ENCODE results near the gene UBL4A.

The UBL4A gene

DNA sequence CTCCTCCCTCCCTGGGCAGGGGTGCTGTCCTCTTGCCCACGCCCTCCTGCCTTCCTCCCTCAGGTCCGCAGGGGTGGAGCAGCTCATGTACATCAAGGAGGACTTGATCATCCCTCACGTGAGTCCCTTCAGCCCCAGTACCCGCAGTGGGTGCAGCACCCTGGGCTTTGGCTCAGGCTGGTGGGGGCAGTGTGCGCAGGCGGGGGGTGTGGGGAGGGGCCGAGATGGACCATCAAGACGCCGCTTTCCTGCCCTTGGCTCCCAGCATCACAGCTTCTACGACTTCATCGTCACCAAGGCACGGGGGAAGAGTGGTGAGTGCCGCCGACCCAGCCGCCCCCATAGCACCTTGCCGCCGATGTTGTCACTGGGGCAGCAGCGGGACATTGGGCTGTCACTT, 36.8 kb downstream of the UBL4A start:
- Histone ChIP-seq H4K20me1 (ENCODE audit: insufficient read depth, low read length) (no peaks in the 10 kb centered on the region), H3K27ac (ENCODE audit: low read length) (no peak overlapping the region), H3K36me3 (ENCODE audit: insufficient read depth, low read length) (no peaks in the 10 kb centered on the region), H3K4me2 (ENCODE audit: insufficient read depth, low read length) (no peak overlapping the region), H2AFZ (ENCODE audit: low read depth, low read length) (no peak overlapping the region), H3K27me3 (ENCODE audit: insufficient read depth, low read length, poor library complexity) (no peaks in the 10 kb centered on the region), H3K4me3 (ENCODE audit: low read depth in 1 of 2, low read length in 2 of 2) (no peak overlapping the region), H3K9me3 (ENCODE audit: insufficient read depth, low read length, severe bottlenecking) (no peaks in the 10 kb centered on the region), H3K9ac (ENCODE audit: low read depth, low read length) (no peak overlapping the region), H3K79me2 (ENCODE audit: insufficient read depth, low read length) (no peaks in the 10 kb centered on the region), H3K4me1 (ENCODE audit: insufficient read depth, low read length) (peaks cover 3% of the 10 kb centered on the region)
- ATAC-seq (ENCODE audit: insufficient read depth, low read depth) (no peak), DNase-seq (no peak)
- no peak for TF ChIP-seq EZH2 (IDR thresholded peaks at IDR 0.05; ENCODE audit: borderline replicate concordance, low read depth, low read length, severe bottlenecking)
- TF ChIP-seq, protein P1, sequence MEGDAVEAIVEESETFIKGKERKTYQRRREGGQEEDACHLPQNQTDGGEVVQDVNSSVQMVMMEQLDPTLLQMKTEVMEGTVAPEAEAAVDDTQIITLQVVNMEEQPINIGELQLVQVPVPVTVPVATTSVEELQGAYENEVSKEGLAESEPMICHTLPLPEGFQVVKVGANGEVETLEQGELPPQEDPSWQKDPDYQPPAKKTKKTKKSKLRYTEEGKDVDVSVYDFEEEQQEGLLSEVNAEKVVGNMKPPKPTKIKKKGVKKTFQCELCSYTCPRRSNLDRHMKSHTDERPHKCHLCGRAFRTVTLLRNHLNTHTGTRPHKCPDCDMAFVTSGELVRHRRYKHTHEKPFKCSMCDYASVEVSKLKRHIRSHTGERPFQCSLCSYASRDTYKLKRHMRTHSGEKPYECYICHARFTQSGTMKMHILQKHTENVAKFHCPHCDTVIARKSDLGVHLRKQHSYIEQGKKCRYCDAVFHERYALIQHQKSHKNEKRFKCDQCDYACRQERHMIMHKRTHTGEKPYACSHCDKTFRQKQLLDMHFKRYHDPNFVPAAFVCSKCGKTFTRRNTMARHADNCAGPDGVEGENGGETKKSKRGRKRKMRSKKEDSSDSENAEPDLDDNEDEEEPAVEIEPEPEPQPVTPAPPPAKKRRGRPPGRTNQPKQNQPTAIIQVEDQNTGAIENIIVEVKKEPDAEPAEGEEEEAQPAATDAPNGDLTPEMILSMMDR (IDR thresholded peaks at IDR 0.05; ENCODE audit: borderline replicate concordance, extremely low read depth, low read length, poor library complexity, severe bottlenecking), result no peak

DNA sequence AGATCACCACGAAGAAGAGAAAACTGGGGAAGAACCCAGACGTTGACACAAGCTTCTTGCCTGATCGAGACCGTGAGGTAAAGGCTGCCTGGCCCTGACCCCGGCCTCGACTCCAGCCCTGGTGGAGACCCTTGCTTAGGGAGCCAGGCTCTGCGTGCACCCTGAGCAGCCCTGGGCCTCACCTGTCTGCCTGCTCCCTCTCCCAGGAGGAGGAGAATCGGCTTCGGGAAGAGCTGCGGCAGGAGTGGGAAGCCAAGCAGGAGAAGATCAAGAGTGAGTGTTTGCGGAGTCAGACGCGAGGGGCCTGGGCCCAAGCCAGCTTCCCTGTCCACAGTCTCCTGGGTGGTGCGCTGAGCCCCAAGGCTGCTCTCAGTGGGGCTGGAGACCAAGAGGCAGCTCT, 37.9 kb downstream of the UBL4A start:
- Histone ChIP-seq H3K9ac (ENCODE audit: low read depth, low read length) (no peak overlapping the region), H3K9me3 (ENCODE audit: insufficient read depth, low read length, severe bottlenecking) (no peaks in the 10 kb centered on the region), H3K4me1 (ENCODE audit: insufficient read depth, low read length) (peaks cover 11% of the 10 kb centered on the region), H3K4me2 (ENCODE audit: insufficient read depth, low read length) (no peak overlapping the region), H3K4me3 (ENCODE audit: low read depth in 1 of 2, low read length in 2 of 2) (no peak overlapping the region), H3K27ac (ENCODE audit: low read length) (no peak overlapping the region), H3K36me3 (ENCODE audit: insufficient read depth, low read length) (no peaks in the 10 kb centered on the region), H3K79me2 (ENCODE audit: insufficient read depth, low read length) (no peaks in the 10 kb centered on the region), H2AFZ (ENCODE audit: low read depth, low read length) (no peak overlapping the region), H3K27me3 (ENCODE audit: insufficient read depth, low read length, poor library complexity) (no peaks in the 10 kb centered on the region), H4K20me1 (ENCODE audit: insufficient read depth, low read length) (peaks cover 2% of the 10 kb centered on the region; the same call in 1 of the 2 replicates)
- TF ChIP-seq, protein P1 (IDR thresholded peaks at IDR 0.05; ENCODE audit: borderline replicate concordance, extremely low read depth, low read length, poor library complexity, severe bottlenecking), result no peak
- TF ChIP-seq EZH2 (IDR thresholded peaks at IDR 0.05; ENCODE audit: borderline replicate concordance, low read depth, low read length, severe bottlenecking), result no peak
- DNase-seq (no peak), ATAC-seq (ENCODE audit: insufficient read depth, low read depth) (no peak)

DNA sequence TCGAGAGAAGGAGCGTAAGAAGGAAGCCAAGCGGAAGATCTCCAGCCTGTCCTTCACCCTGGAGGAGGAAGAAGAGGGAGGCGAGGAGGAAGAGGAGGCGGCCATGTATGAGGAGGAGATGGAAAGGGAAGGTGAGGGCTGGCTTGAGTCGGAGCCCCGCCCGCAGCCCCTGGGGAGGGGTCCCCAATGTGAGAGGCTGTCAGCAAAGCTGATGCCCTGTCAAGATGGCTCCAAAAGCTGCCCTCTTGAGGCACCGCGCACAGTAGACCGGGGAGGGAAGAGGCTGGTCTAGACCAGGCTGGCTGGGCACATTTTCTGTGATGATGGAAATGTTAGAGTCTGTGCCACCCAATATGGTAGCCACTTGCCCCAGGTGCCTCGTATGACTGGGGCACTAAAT, 40.0 kb downstream of the UBL4A start:
- Histone ChIP-seq H3K79me2 (ENCODE audit: insufficient read depth, low read length) (no peaks in the 10 kb centered on the region), H3K4me3 (ENCODE audit: low read depth in 1 of 2, low read length in 2 of 2) (no peak overlapping the region), H2AFZ (ENCODE audit: low read depth, low read length) (no peak overlapping the region), H3K9me3 (ENCODE audit: insufficient read depth, low read length, severe bottlenecking) (no peaks in the 10 kb centered on the region), H3K27me3 (ENCODE audit: insufficient read depth, low read length, poor library complexity) (no peaks in the 10 kb centered on the region), H4K20me1 (ENCODE audit: insufficient read depth, low read length) (peaks cover 3% of the 10 kb centered on the region; the same call in 1 of the 2 replicates), H3K36me3 (ENCODE audit: insufficient read depth, low read length) (peaks cover 12% of the 10 kb centered on the region), H3K4me2 (ENCODE audit: insufficient read depth, low read length) (no peak overlapping the region), H3K4me1 (ENCODE audit: insufficient read depth, low read length) (peaks cover 17% of the 10 kb centered on the region), H3K27ac (ENCODE audit: low read length) (no peak overlapping the region), H3K9ac (ENCODE audit: low read depth, low read length) (no peak overlapping the region)
- ATAC-seq (ENCODE audit: insufficient read depth, low read depth), result no peak
- no peak for DNase-seq
- TF ChIP-seq, protein P1 (IDR thresholded peaks at IDR 0.05; ENCODE audit: borderline replicate concordance, extremely low read depth, low read length, poor library complexity, severe bottlenecking), result no peak
- no peak for TF ChIP-seq EZH2 (IDR thresholded peaks at IDR 0.05; ENCODE audit: borderline replicate concordance, low read depth, low read length, severe bottlenecking)

DNA sequence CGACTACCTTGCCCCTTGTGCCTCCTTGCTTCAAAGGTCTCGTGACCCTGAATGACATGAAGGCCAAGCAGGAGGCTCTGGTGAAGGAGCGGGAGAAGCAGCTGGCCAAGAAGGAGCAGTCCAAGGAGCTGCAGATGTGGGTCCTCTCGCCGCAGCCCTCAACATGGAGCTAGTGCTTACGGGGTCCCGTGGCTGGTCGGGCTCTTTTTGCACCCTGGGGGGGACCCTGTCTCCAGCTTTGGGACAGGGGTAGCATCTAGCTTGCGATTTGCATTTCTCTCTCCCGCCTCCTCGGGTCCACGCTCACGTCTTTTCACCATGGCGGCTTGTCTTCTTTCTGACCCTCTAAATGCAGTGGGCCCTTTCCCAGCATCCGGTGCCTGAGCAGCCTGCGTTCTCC, 40.6 kb downstream of the UBL4A start:
- peaks cover 6% of the 10 kb centered on the region; the same call in 1 of the 2 replicates for H4K20me1 ChIP-seq (ENCODE audit: insufficient read depth, low read length)
- peaks cover 18% of the 10 kb centered on the region for H3K36me3 ChIP-seq (ENCODE audit: insufficient read depth, low read length)
- H3K4me2 ChIP-seq (ENCODE audit: insufficient read depth, low read length), result no peak overlapping the region
- ATAC-seq (ENCODE audit: insufficient read depth, low read depth), result no peak
- no peaks in the 10 kb centered on the region for H3K9me3 ChIP-seq (ENCODE audit: insufficient read depth, low read length, severe bottlenecking)
- no peaks in the 10 kb centered on the region for H3K79me2 ChIP-seq (ENCODE audit: insufficient read depth, low read length)
- H3K27me3 ChIP-seq (ENCODE audit: insufficient read depth, low read length, poor library complexity), result no peaks in the 10 kb centered on the region
- no peak overlapping the region for H2AFZ ChIP-seq (ENCODE audit: low read depth, low read length)
- H3K4me3 ChIP-seq (ENCODE audit: low read depth in 1 of 2, low read length in 2 of 2), result no peak overlapping the region
- no peak for DNase-seq
- peaks cover 17% of the 10 kb centered on the region for H3K4me1 ChIP-seq (ENCODE audit: insufficient read depth, low read length)
- H3K9ac ChIP-seq (ENCODE audit: low read depth, low read length), result no peak overlapping the region
- no peak overlapping the region for H3K27ac ChIP-seq (ENCODE audit: low read length)
- no peak for TF ChIP-seq EZH2 (IDR thresholded peaks at IDR 0.05; ENCODE audit: borderline replicate concordance, low read depth, low read length, severe bottlenecking)
